Measurements from ENCODE around the gene ANKRD65. TPM values are rescaled to one million over a fixed set of nuclear protein-coding genes. Genes with fewer than 3 reads are reported as not detected.

Gene ANKRD65
- total RNA-seq, 1 experiment from 2014 or later = not detected

GRCh38 chr1:1393428-1393827, 27.6 kb downstream of the ANKRD65 start (continued):
- TF ChIP-seq MAX (IDR thresholded peaks at IDR 0.05) = no peak

- H3K9ac ChIP-seq (ENCODE audit: low read length) = no peak overlapping the region
- no TSS peak for BruUV-seq (replicated peaks)
Measured at GRCh38 chr1:1393014-1393413, 28.1 kb downstream of the ANKRD65 start.

GRCh38 chr1:1391225-1391624, 29.9 kb downstream of the ANKRD65 start:
- TF ChIP-seq EGR1 (IDR thresholded peaks at IDR 0.05; ENCODE audit: low read depth) (no peak), ELF1 (IDR thresholded peaks at IDR 0.05; ENCODE audit: borderline replicate concordance, low read depth) (no peak), ZBTB33 (IDR thresholded peaks at IDR 0.05; ENCODE audit: extremely low read depth, insufficient replicate concordance, low read length) (no peak), CEBPB (IDR thresholded peaks at IDR 0.05; ENCODE audit: low read depth) (no peak), POLR2A (IDR thresholded peaks at IDR 0.05; ENCODE audit: borderline replicate concordance, extremely low read depth, insufficient read depth, insufficient read length) (no peak), YY1 (IDR thresholded peaks at IDR 0.05; ENCODE audit: extremely low read depth, insufficient replicate concordance, low read depth, low read length) (no peak)
- POLR2A ChIA-PET = interaction anchor here (1.4 kb wide), 1 partner anchor 8 kb away, joined by 4 read pairs; the partner anchor contains the start of gene CCNL2
- no peak for ATAC-seq

More at GRCh38 chr1:1393014-1393413, 28.1 kb downstream of the ANKRD65 start:
- no peak overlapping the region for H3K4me2 ChIP-seq (ENCODE audit: low read length)
- DNase-seq (ENCODE audit: low read depth, low spot score) (no peak), ATAC-seq (no peak)
- CTCF ChIA-PET = no interaction called here
- H3K36me3 ChIP-seq (ENCODE audit: control insufficient read depth in 1 of 2, insufficient read depth in 2 of 2, low read length in 2 of 2) = peaks cover 62 to 80% of the 10 kb centered on the region in 2 experiments
- H3K27me3 ChIP-seq (ENCODE audit: insufficient read depth, low read length) = no peaks in the 10 kb centered on the region
- no peak overlapping the region for H2AFZ ChIP-seq (ENCODE audit: low read depth, low read length, poor library complexity, severe bottlenecking)
- intact Hi-C loops (cut with micrococcal nuclease) = no loop called here
- H3K9me3 ChIP-seq (ENCODE audit: control insufficient read depth in 1 of 2, insufficient read depth in 1 of 2, low read depth in 1 of 2, low read length in 2 of 2) = no peaks in the 10 kb centered on the region
- H3K4me3 ChIP-seq (replicated peaks in 1 of 2; ENCODE audit: low read depth in 1 of 2, low read length in 2 of 2) = no peak overlapping the region
- no peak overlapping the region for H3K27ac ChIP-seq (ENCODE audit: low read depth, low read length)
- H3K4me1 ChIP-seq (ENCODE audit: control insufficient read depth in 1 of 2, insufficient read depth in 2 of 2, low read length in 2 of 2) = peaks cover 0 to 10% of the 10 kb centered on the region in 2 experiments; a peak in 3 of 4 replicates
- POLR2A ChIA-PET = no interaction called here
- H4K20me1 ChIP-seq (ENCODE audit: insufficient read depth) = peaks cover 12% of the 10 kb centered on the region; the same call in 1 of the 2 replicates
- RAD21 ChIA-PET (ENCODE audit: low non-redundant PET in 1 of 2, low total read pairs in 2 of 2, uncharacterized antibody in 2 of 2, unreplicated experiment in 2 of 2) = no interaction called here
- TF ChIP-seq SRF (IDR thresholded peaks at IDR 0.05; ENCODE audit: low read depth) = no peak
- TF ChIP-seq EZH2 (IDR thresholded peaks at IDR 0.05) = no peak
- no peak for TF ChIP-seq POLR2A (IDR thresholded peaks at IDR 0.05; ENCODE audit: borderline replicate concordance, extremely low read depth, insufficient read depth, insufficient read length)
- TF ChIP-seq ZNF274 (IDR thresholded peaks at IDR 0.05; ENCODE audit: low read depth, low read length) = no peak
- peaks cover 79% of the 10 kb centered on the region for H3K79me2 ChIP-seq (ENCODE audit: insufficient read depth, low read length)
- H3K9me2 ChIP-seq (ENCODE audit: insufficient read depth) = no peaks in the 10 kb centered on the region

More at GRCh38 chr1:1391225-1391624, 29.9 kb downstream of the ANKRD65 start:
- no peak overlapping the region for H3K27ac ChIP-seq (ENCODE audit: low read depth, low read length)
- no peaks in the 10 kb centered on the region for H3K9me2 ChIP-seq (ENCODE audit: insufficient read depth)
- no peak overlapping the region for H3K4me2 ChIP-seq (ENCODE audit: low read length)
- H3K79me2 ChIP-seq (ENCODE audit: insufficient read depth, low read length) = peaks cover 69% of the 10 kb centered on the region
- no peak overlapping the region for H3K4me3 ChIP-seq (replicated peaks in 1 of 2; ENCODE audit: low read depth in 1 of 2, low read length in 2 of 2)
- H2AFZ ChIP-seq (ENCODE audit: low read depth, low read length, poor library complexity, severe bottlenecking) = no peak overlapping the region
- peaks cover 12% of the 10 kb centered on the region; the same call in 1 of the 2 replicates for H4K20me1 ChIP-seq (ENCODE audit: insufficient read depth)
- RAD21 ChIA-PET (ENCODE audit: low non-redundant PET in 1 of 2, low total read pairs in 2 of 2, uncharacterized antibody in 2 of 2, unreplicated experiment in 2 of 2) = no interaction called here
- BruUV-seq (replicated peaks) = no TSS peak
- no peak for DNase-seq (ENCODE audit: low read depth, low spot score)
- H3K36me3 ChIP-seq (ENCODE audit: control insufficient read depth in 1 of 2, insufficient read depth in 2 of 2, low read length in 2 of 2) = peaks cover 71 to 85% of the 10 kb centered on the region in 2 experiments
- no peaks in the 10 kb centered on the region for H3K4me1 ChIP-seq (ENCODE audit: control insufficient read depth in 1 of 2, insufficient read depth in 2 of 2, low read length in 2 of 2)
- no peaks in the 10 kb centered on the region for H3K9me3 ChIP-seq (ENCODE audit: control insufficient read depth in 1 of 2, insufficient read depth in 1 of 2, low read depth in 1 of 2, low read length in 2 of 2)
- H3K9ac ChIP-seq (ENCODE audit: low read length) = no peak overlapping the region
- CTCF ChIA-PET = no interaction called here
- no peaks in the 10 kb centered on the region for H3K27me3 ChIP-seq (ENCODE audit: insufficient read depth, low read length)
- intact Hi-C loops (cut with micrococcal nuclease) = no loop called here
